HG03025 (cell line): Measurements from ENCODE around the gene FGF5.

Source experiments
- ATAC-seq: cut with Tn5 transposase; IDR thresholded peaks from one replicate; pipeline ENCODE4 v1.9.1; 2021; ENCODE audit warnings: mild to moderate bottlenecking, moderate library complexity; ENCODE audit not compliant: unreplicated experiment, low FRiP score

Gene FGF5

DNA sequence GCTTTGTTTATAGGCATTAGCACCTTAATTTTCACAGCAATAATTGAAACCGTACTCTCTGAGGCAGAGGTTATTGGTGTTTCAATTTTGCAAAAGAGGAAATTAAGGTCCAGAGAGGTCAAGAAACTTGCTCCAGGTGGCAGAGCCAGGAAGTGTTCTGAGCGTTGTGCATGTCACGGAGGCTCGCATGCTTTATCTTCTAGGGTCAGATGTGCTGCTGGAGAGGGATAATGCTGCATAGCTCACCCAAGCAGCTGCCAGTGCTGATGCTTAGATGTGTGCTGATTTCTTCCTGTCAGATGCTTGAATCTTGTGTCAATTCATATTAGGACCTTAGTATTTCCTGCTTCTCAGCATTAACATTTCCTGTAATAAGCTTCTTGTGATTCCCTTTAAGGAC, 13.0 kb upstream of the FGF5 start:
- no peak for ATAC-seq

- ATAC-seq: no peak
Observed at GRCh38 chr4:80254114-80254513, 12.3 kb upstream of the FGF5 start.

GRCh38 chr4:80255329-80256095, 11.0 kb upstream of the FGF5 start:
- ATAC-seq: no peak

- ATAC-seq: no peak
Observed at GRCh38 chr4:80257851-80258250, 8.6 kb upstream of the FGF5 start.

DNA sequence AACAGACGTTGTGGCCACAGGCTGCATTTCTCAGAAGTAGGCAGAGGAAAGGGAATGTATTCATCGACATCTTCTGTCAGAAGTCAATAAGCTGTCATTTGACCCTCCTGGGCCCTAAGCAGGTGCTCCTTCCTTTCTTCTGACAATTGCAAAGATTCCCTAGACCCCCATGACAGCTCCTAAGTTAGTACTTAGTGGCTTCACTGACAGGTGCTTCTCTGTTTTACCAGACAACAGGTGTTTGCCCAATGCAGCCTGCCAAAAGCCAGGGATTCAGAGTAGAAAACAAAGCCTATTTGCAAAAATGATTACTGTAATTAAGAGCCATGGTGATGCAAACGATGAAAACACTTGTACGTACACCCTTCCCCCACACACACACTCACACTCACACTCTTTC, 7.5 kb upstream of the FGF5 start:
- no peak for ATAC-seq

DNA sequence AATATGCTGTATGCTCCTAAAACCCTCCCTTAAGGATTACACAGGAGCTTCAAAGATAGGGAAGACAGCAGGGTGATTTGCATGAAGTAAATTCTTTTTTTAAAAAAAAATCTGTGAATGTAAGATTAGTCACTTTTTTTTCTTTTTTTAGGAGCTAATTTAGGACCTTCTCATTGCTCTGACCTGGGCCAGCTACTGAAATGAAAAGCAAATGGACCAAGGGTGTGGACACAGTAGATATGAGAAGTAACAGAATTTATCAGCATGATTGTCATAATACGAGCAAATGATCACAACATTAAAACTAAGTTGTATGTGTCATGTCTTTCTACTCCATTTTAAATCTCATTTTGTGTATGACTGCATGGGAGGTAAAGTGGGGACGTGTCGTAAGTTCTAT, 6.6 kb upstream of the FGF5 start:
- no peak for ATAC-seq

DNA sequence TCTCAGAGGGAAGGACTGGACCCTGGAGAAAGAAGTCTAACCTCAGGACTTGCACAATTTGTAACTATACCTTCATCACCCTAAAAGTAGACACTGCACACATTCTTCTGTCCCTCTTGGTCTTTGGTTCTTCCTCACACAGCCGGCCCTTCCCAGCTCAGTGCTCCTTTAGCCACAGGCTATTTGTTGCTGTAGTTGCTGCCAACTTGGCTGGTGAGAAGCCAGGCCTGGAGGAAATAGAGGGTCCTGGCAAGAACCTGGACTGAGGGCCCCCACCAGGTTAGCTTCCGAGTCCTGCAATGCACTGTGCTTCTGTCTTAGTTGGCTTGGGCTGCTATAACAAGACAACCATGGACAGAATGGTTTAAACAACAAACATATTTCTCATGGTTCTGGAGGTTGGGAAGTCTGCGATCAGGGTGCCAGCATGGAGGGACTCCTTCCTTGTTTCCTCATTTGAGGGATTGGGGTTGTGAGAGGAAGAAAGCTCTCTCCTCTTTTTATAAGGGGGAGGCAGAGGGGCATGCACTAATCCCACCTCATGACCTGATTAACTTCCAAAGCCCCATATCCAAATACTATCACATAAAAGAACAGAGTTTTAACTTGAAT, 4.4 kb upstream of the FGF5 start:
- no peak for ATAC-seq

DNA sequence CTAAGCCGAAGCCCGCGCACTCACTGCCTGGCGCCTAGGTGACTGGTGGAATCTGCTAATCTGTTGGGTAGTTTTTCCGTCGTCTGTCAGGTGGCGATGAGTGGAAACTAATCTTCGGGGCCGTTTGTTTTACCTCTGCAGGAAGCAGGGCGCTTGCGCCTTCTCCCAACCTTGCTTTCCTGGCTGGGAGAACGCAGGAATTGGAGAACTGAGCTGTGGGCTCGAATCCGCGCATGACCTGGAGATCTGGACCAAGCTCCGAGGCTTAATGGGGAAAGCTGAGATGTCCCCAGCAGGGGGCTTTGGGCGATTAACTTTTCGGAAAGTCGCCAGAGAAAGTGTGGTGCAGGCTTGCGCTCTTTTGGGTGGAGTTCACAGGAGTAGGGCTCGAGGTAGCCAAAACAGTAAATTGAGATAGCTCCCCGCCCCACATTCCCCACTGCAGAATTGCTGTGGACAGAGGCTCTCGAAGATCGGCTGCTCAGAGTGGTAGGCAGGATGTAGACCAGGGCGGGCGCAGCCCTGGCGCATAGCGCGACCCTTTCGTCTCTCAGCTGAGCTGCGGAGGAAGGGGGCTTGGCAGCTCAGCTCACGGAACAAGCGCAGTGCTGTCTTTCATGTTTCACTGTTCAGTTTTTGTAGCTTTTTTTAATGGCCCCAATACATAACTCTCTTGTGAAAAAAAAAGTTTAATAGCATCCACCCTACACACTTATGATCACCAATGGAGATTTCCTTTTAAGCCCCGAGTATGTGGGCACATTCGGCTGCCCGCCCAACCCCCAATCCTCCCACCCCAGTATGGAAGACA, 2.7 kb upstream of the FGF5 start:
- ATAC-seq: no peak

GRCh38 chr4:80264352-80264647, 2.2 kb upstream of the FGF5 start:
- no peak for ATAC-seq

DNA sequence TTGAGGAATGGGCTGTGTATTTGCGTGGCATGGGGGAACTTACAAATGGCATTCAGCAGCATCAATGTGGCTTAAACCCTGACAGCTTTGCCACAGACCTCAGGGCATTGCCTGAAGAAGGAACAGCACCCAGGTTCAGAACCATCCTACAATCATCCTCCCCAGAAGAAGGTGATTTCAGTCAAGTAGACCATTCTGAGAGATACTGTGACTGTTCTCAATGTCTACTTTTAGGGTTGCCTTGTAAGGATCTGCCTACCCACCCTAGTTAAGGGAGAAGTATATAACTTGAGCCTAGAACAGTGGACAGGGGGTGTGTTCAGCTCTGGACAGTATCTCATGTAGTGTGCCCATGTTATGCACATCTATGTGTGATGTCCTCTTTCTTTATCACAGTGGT, 1.6 kb upstream of the FGF5 start:
- ATAC-seq: no peak

GRCh38 chr4:80265571-80266252, 752 bp upstream of the FGF5 start:
- no peak for ATAC-seq

DNA sequence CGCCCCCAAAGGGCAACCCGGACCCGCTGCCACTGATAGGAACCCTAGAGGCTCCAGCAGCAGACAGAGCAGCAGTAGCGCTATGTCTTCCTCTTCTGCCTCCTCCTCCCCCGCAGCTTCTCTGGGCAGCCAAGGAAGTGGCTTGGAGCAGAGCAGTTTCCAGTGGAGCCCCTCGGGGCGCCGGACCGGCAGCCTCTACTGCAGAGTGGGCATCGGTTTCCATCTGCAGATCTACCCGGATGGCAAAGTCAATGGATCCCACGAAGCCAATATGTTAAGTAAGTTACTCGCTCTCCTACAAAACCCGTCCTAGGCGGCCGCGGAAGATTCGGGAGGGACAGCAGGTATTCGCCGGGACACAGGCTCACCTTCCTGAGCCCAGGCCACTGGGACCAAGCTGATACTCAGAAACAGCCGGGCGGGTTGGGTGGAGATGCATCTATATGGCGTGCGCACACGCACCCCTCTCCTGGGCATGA, 477 bp downstream of the FGF5 start:
- no peak for ATAC-seq

DNA sequence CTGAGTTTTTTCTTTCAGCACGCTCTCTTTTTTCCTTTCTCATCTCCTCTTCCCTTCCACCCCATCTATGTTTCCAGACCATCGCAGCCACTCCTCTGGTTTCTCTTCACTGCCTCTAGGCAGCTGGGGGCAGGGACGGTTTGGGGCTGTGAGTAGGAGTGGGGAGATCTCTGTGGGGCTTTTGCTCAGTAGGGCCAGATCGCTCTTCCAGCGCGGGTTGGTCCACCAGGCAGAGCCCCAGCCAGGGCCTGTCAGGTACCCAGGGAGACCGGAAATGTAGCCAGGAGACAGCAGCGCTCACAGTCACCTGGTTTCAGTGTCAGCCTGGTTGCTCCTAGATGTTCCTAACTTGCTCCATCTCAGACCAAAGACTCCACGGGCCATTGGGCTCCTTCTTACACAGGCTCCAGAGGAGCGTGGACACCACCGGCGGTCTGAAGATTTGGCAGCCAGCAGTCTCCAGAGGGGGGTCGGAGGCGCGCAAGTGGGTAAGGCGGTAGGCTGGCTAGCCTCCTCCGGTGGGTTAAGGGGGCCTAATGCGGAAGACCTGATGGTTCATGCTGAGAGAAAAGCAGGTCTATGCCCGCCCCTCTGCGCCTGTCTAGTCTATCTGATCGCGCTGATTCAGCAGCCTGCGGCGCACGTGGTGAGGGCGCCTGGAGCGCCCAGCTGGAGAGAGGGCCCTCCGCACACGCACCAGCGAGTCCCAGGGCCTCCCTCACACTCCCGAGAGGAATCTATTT, 1.8 kb downstream of the FGF5 start:
- ATAC-seq: no peak

- ATAC-seq: no peak
Observed at GRCh38 chr4:80268936-80269335, 2.5 kb downstream of the FGF5 start.

GRCh38 chr4:80270321-80270720, 3.9 kb downstream of the FGF5 start:
- no peak for ATAC-seq

DNA sequence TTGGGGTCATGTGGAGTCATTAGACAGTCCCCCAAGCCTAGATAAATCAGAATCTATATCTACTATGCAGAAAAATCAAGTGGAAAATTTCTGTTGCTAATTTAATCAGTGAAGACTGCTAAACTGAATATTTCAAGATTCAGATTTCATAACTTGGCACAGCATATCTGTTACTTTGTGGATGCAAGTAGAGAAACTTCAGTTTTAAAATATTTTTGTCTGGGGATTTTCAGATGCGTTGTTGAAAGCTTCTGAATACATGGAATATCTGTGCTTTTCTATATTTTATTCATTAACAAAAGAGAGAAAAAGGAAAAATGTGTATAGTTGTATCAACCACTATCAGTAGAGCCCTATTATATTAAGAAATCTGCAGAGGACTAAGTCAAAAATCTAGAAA, 4.4 kb downstream of the FGF5 start:
- no peak for ATAC-seq

GRCh38 chr4:80271801-80272200, 5.3 kb downstream of the FGF5 start:
- no peak for ATAC-seq

DNA sequence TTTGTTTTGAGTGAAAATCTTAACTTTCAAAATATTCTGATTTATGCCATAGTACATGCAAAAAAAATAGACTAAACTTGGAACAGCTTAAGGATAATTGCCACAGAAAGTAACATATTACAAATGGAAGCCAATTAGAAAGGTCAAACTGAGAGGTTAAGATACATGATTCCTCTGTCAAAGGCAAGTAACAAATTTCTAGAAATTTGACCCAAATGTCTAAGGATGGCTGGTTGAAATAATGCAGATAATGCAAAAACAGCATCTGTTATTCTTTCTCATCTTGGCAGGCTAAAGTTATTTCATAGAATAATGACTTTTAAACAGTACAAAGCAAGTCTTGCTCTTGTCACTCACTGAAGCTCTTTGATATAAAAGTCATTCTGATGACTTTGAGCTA, 10.5 kb downstream of the FGF5 start:
- no peak for ATAC-seq

GRCh38 chr4:80279751-80280150, 13.3 kb downstream of the FGF5 start:
- ATAC-seq: no peak

GRCh38 chr4:80286451-80286850, 20.0 kb downstream of the FGF5 start:
- ATAC-seq: no peak
